Body of pancreas (tissue), 4 donors: Measurements from ENCODE around the gene WDR77. TPM values are rescaled to one million over a fixed set of nuclear protein-coding genes. Genes with fewer than 3 reads are reported as not detected.

Source experiments
- ATAC-seq: fragments of 150-250 bp; one replicate; pipeline ENCODE4 v1.9.1; 2016
- DNase-seq, 4 donors: peaks; one replicate each; pipeline ENCODE4 v3.0.0-alpha.2; 2019
- H3K27ac ChIP-seq, 4 donors: fragments of 200-600 bp; sonication (generic); 1 replicate in 3 of 4; 2 replicates in 1 of 4; pipeline versions ENCODE4 v1.5.1 to v1.6.1; 2016 to 2019; ENCODE audit warnings: mild to moderate bottlenecking in 1 of 4, mixed read lengths in 1 of 4, moderate library complexity in 1 of 4
- H3K27me3 ChIP-seq, 2 donors: fragments of 200-600 bp; sonication (generic); one replicate each; pipeline ENCODE4 v1.6.0; 2016; ENCODE audit warnings: mild to moderate bottlenecking in 1 of 2
- H3K36me3 ChIP-seq, 2 donors: fragments of 200-600 bp; sonication (generic); replicated peaks in 1 of 2; 2 replicates each; pipeline ENCODE4 v1.5.1; 2016; ENCODE audit warnings: low read depth in 2 of 2; ENCODE audit not compliant: insufficient read depth in 1 of 2
- H3K4me1 ChIP-seq: fragments of 200-600 bp; sonication (generic); one replicate; pipeline ENCODE4 v1.6.0; 2016
- H3K4me3 ChIP-seq, 2 donors: fragments of 200-600 bp; sonication (generic); 1 replicate in 1 of 2; 2 replicates in 1 of 2; pipeline ENCODE4 v1.5.1; 2016 to 2019
- H3K9me3 ChIP-seq, 3 donors: fragments of 200-600 bp; sonication (generic); 1 replicate in 2 of 3; 2 replicates in 1 of 3; pipeline ENCODE4 v1.5.1; 2016
- POLR2A ChIP-seq, 3 donors: fragments of 450-650 bp; IDR thresholded peaks; one replicate each; pipeline ENCODE4 v1.6.1; 2016; ENCODE audit warnings: antibody characterized with exemption in 3 of 3, mild to moderate bottlenecking in 2 of 3
- WGBS, 2 donors: methylation state at CpG; one replicate each; pipeline ENCODE4 v1.1.5; 2017; 5-methylcytosine and 5-hydroxymethylcytosine counted together
- intact Hi-C: fragments of 100-400 bp; cut with DNase I; formaldehyde crosslinking; loops from one replicate; pipeline ENCODE4 v1.15.1; 2023
- total RNA-seq, 2 donors: library from RNA; depleted of rRNA; stranded (reverse); fragments of >200 nt; gene quantifications; one replicate each; pipeline ENCODE4 v1.1.0, GENCODE V29; 2016
- TF ChIP-seq, protein P1 (sequence below), 7 experiments: fragments of 450-650 bp in 4 of 7; fragments of 200-600 bp in 3 of 7; sonication (generic) in 3 of 7; IDR thresholded peaks; one replicate each; pipeline ENCODE4 v1.5.1; 2016 to 2019; ENCODE audit warnings: antibody characterized with exemption in 7 of 7

The WDR77 gene
- total RNA-seq, 2 donors from 2014 or later, result 14.8 to 18.2 TPM

DNA sequence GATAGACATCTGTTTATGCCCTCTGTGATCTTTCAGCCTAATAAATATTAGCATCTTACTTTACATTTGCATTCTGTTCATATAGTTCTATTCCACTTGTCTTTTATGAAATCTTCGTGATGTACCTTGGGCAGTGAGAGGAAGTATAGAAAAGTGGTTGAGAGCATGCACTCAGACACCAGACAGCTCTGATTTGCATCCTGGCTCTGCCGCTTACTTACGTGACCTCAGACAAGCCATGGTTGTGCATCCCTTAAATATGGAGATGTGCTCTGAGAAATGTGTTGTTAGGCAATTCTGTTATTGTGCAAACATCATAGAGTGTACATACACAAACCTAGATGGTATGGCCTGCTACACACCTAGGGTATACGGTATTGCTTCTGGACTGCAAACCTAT is 44.5 kb downstream of the WDR77 start:
- no peak for DNase-seq
- intact Hi-C loops, result loop anchor here (5.0 kb wide), 1 partner anchor 177 kb away; the partner anchor contains the start of gene CHI3L2
- no peaks in the 10 kb centered on the region for H3K9me3 ChIP-seq
- H3K36me3 ChIP-seq, result no peaks in the 10 kb centered on the region
- no peaks in the 10 kb centered on the region for H3K27me3 ChIP-seq
- no peaks in the 10 kb centered on the region for H3K4me1 ChIP-seq
- no peak overlapping the region for H3K4me3 ChIP-seq
- no peak for ATAC-seq
- WGBS, 2 donors, result 77 to 88% methylated on average over 4 of the region's 4 CpGs
- H3K27ac ChIP-seq, result no peak overlapping the region
- TF ChIP-seq POLR2A (IDR thresholded peaks at IDR 0.05), result no peak
- TF ChIP-seq, protein P1, sequence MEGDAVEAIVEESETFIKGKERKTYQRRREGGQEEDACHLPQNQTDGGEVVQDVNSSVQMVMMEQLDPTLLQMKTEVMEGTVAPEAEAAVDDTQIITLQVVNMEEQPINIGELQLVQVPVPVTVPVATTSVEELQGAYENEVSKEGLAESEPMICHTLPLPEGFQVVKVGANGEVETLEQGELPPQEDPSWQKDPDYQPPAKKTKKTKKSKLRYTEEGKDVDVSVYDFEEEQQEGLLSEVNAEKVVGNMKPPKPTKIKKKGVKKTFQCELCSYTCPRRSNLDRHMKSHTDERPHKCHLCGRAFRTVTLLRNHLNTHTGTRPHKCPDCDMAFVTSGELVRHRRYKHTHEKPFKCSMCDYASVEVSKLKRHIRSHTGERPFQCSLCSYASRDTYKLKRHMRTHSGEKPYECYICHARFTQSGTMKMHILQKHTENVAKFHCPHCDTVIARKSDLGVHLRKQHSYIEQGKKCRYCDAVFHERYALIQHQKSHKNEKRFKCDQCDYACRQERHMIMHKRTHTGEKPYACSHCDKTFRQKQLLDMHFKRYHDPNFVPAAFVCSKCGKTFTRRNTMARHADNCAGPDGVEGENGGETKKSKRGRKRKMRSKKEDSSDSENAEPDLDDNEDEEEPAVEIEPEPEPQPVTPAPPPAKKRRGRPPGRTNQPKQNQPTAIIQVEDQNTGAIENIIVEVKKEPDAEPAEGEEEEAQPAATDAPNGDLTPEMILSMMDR (IDR thresholded peaks at IDR 0.05), result no peak

- no peaks in the 10 kb centered on the region for H3K27me3 ChIP-seq
These were observed 47.0 kb downstream of the WDR77 start for GRCh38 chr1:111402083-111402482.

DNA sequence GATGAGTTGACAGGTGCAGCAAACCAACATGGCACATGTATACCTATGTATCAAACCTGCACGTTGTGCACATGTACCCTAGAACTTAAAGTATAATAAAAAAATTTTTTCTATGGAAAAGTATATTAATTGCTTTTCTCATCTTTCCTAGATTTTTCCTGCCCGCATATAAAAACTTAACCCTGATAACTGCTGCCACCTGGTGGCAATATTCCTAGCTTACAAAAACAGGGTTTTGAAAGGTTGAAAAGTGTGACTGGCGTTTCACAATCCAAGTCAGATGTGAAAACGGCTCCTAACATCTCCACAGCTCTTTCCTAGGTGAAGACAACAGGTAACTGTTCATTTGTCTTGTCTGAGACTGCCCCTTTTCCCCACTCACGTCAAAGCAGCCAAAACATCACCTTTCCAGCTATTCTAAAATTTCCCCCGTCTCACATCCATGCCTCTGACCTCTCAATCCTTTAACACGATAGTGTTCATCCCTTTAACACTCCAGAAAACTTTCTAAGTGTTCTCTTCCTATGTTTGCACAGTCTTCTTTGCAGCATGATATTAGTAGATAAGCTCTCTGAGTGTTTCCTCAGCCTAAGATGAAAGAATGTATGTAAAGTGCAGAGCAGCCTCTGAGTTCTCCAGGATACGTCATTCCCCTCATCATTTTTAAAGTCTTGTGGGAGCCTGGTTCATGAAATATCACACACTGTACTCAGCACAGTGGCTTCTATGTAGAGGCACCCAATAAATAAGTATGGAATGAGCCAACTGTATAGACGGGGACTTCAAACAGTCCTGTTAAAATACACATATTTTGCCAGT is 49.1 kb downstream of the WDR77 start:
- ATAC-seq, result peak; percentile 48
- no peak for TF ChIP-seq POLR2A (IDR thresholded peaks at IDR 0.05)
- TF ChIP-seq, protein P1 (IDR thresholded peaks at IDR 0.05), result peak; percentile 27 to 85 (median 75)

More at GRCh38 chr1:111402083-111402482, 47.0 kb downstream of the WDR77 start:
- Histone ChIP-seq H3K4me3 (no peak overlapping the region), H3K36me3 (no peaks in the 10 kb centered on the region), H3K27ac (no peak overlapping the region), H3K9me3 (no peaks in the 10 kb centered on the region), H3K4me1 (no peaks in the 10 kb centered on the region)
- no peak for TF ChIP-seq POLR2A (IDR thresholded peaks at IDR 0.05)
- TF ChIP-seq, protein P1 (IDR thresholded peaks at IDR 0.05), result no peak
- WGBS, 2 donors, result 82 to 85% methylated on average over 5 of the region's 5 CpGs
- no peak for DNase-seq
- no peak for ATAC-seq
- intact Hi-C loops, result loop anchor here (5.0 kb wide), 1 partner anchor 175 kb away; the partner anchor contains the start of gene CHI3L2

GRCh38 chr1:111392460-111392945 is 56.6 kb downstream of the WDR77 start:
- no peaks in the 10 kb centered on the region for H3K36me3 ChIP-seq
- DNase-seq, result no peak
- TF ChIP-seq, protein P1 (IDR thresholded peaks at IDR 0.05), result no peak
- TF ChIP-seq POLR2A (IDR thresholded peaks at IDR 0.05), result no peak
- ATAC-seq, result no peak
- no peak overlapping the region for H3K4me3 ChIP-seq
- WGBS, 2 donors, result 72 to 88% methylated on average over 1 of the region's 1 CpG
- no peak overlapping the region for H3K27ac ChIP-seq
- no peaks in the 10 kb centered on the region for H3K4me1 ChIP-seq
- intact Hi-C loops, result no loop called here
- no peaks in the 10 kb centered on the region for H3K9me3 ChIP-seq
- H3K27me3 ChIP-seq, result peaks cover 0 to 3% of the 10 kb centered on the region in 2 donors

More for the DNA sequence above, 49.1 kb downstream of the WDR77 start:
- H3K9me3 ChIP-seq, result no peaks in the 10 kb centered on the region
- H3K4me1 ChIP-seq, result no peaks in the 10 kb centered on the region
- peak; percentile 61 to 77 (median 73) for DNase-seq
- 20 to 24% methylated on average over 9 of the region's 9 CpGs for WGBS, 2 donors
- no peaks in the 10 kb centered on the region for H3K36me3 ChIP-seq
- no peaks in the 10 kb centered on the region for H3K27me3 ChIP-seq
- H3K27ac ChIP-seq, result no peak overlapping the region
- no peak overlapping the region for H3K4me3 ChIP-seq
- intact Hi-C loops, result loop anchor here (5.0 kb wide), 1 partner anchor 173 kb away; the partner anchor contains the start of gene CHI3L2
